GM23338 (cell line): ENCODE measurements around the gene PACS1. TPM values are rescaled to one million over a fixed set of nuclear protein-coding genes. Genes with fewer than 3 reads are reported as not detected.

Experiments used
- ATAC-seq: fragments of 200-7000 bp; cut with Tn5 transposase; 3 replicates; pipeline ENCODE4 v1.9.1; 2020
- DNase-seq: peaks from one replicate; pipeline ENCODE4 v3.0.0-alpha.2; 2015; ENCODE audit warnings: low spot score
- H2AFZ ChIP-seq: fragments of 200-600 bp; sonication (generic); 2 replicates; pipeline ENCODE4 v1.8.0; 2016; ENCODE audit warnings: antibody characterized with exemption, mild to moderate bottlenecking, moderate library complexity
- H3F3A ChIP-seq: fragments of 200-600 bp; sonication (generic); replicated peaks from 2 replicates; pipeline ENCODE4 v1.8.0; 2017; ENCODE audit warnings: antibody characterized with exemption, mixed run types, low read depth
- H3K27ac ChIP-seq: fragments of 200-600 bp; sonication (generic); 2 replicates; pipeline ENCODE4 v1.6.1; 2016; ENCODE audit warnings: low read depth
- H3K27me3 ChIP-seq: fragments of 200-600 bp; sonication (generic); 2 replicates; pipeline ENCODE4 v1.8.0; 2016; ENCODE audit warnings: mild to moderate bottlenecking, mixed run types, moderate library complexity; ENCODE audit not compliant: insufficient read depth
- H3K36me3 ChIP-seq: fragments of 200-600 bp; sonication (generic); 2 replicates; pipeline ENCODE4 v1.8.0; 2016; ENCODE audit warnings: mild to moderate bottlenecking; ENCODE audit not compliant: insufficient read depth
- H3K4me1 ChIP-seq: fragments of 200-600 bp; sonication (generic); 2 replicates; pipeline ENCODE4 v1.8.0; 2016; ENCODE audit warnings: mild to moderate bottlenecking, moderate library complexity; ENCODE audit not compliant: insufficient read depth
- H3K4me2 ChIP-seq: fragments of 200-600 bp; sonication (generic); 2 replicates; pipeline ENCODE4 v1.7.1; 2017; ENCODE audit warnings: mixed run types
- H3K4me3 ChIP-seq: fragments of 200-600 bp; sonication (generic); 2 replicates; pipeline ENCODE4 v1.6.1; 2016; ENCODE audit warnings: mixed run types
- H3K79me2 ChIP-seq: fragments of 200-600 bp; sonication (generic); replicated peaks from 2 replicates; pipeline ENCODE4 v1.8.0; 2017; ENCODE audit warnings: mild to moderate bottlenecking; ENCODE audit not compliant: insufficient read depth
- H3K9me2 ChIP-seq: fragments of 200-600 bp; sonication (generic); 2 replicates; pipeline ENCODE4 v1.8.0; 2017; ENCODE audit not compliant: insufficient read depth
- H4K20me1 ChIP-seq: fragments of 200-600 bp; sonication (generic); replicated peaks from 2 replicates; pipeline ENCODE4 v1.8.0; 2017; ENCODE audit warnings: mild to moderate bottlenecking; ENCODE audit not compliant: insufficient read depth
- H3K27ac Mint-ChIP-seq: 2 replicates; pipeline ENCODE4 v1.8.0; 2020; ENCODE audit warnings: inconsistent platforms, mild to moderate bottlenecking, moderate library complexity, mixed read lengths
- H3K27me3 Mint-ChIP-seq: 3 replicates; pipeline ENCODE4 v1.8.0; 2022; ENCODE audit warnings: low read depth, mild to moderate bottlenecking, moderate library complexity, mixed read lengths, inconsistent platforms; ENCODE audit not compliant: insufficient read depth, poor library complexity
- H3K36me3 Mint-ChIP-seq: 3 replicates; pipeline ENCODE4 v1.8.0; 2021; ENCODE audit warnings: low read depth, mild to moderate bottlenecking, inconsistent platforms, moderate library complexity, mixed read lengths
- H3K4me1 Mint-ChIP-seq: 3 replicates; pipeline ENCODE4 v1.8.0; 2020; ENCODE audit warnings: mild to moderate bottlenecking, inconsistent platforms, mixed read lengths
- H3K4me3 Mint-ChIP-seq: 3 replicates; pipeline ENCODE4 v1.8.0; 2021; ENCODE audit warnings: moderate library complexity, mild to moderate bottlenecking, inconsistent platforms, mixed read lengths
- H3K9me3 Mint-ChIP-seq: 3 replicates; pipeline ENCODE4 v1.8.0; 2020; ENCODE audit warnings: moderate library complexity, mild to moderate bottlenecking, inconsistent platforms, mixed read lengths
- CREB1 ChIP-seq: fragments of 250-450 bp; sonication (Bioruptor Pico); IDR thresholded peaks from 2 replicates; pipeline ENCODE4 v1.5.0; 2020; ENCODE audit warnings: low read depth, mild to moderate bottlenecking, moderate library complexity
- EZH2phosphoT487 ChIP-seq: fragments of 200-600 bp; sonication (generic); IDR thresholded peaks from one replicate; pipeline ENCODE4 v1.8.1; 2018; ENCODE audit warnings: antibody characterized with exemption; ENCODE audit not compliant: unreplicated experiment
- polyA plus RNA-seq: library from polyadenylated mRNA; unstranded; fragments of >200 nt; fragmentation: Nextera tagmentation; extraction: Ambion mirVana; gene quantifications from 2 replicates; pipeline ENCODE4 v1.2.1, GENCODE V29; 2016
- total RNA-seq: library from RNA; depleted of rRNA; stranded (reverse); fragments of >200 nt; shearing (Covaris generic); gene quantifications from 2 replicates; pipeline ENCODE4 v1.2.3, GENCODE V29; 2014
- TF ChIP-seq, protein P1 (sequence below): IDR thresholded peaks from 2 replicates; pipeline ENCODE4 v1.6.1; 2016; ENCODE audit warnings: antibody characterized with exemption
- TF ChIP-seq, protein P2 (sequence below): fragments of 250-450 bp; sonication (Bioruptor Pico); IDR thresholded peaks from 2 replicates; pipeline ENCODE4 v1.5.0; 2020; ENCODE audit warnings: mild to moderate bottlenecking, moderate library complexity

PACS1 gene
- total and polyA plus RNA-seq, 2 experiments from 2014 or later = 8.0 to 37.5 TPM

DNA sequence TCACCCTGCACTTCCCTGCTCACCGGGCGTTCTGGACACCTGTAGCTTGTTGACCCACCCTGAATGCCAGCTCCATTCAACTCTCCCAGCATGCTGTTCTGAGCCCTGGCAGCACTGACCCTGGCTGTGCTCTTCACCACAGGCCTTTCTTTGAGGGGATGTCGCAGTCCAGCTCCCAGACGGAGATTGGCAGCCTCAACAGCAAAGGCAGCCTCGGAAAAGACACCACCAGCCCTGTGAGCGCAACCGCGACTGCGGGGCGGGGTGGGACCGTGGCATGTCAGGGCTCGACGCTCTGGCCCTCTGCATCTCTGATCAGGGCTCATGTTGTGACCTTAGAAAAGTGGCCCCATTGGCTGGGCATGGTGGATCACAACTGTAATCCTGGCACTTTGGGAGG is 150.9 kb downstream of the PACS1 start:
- peaks cover 10% of the 10 kb centered on the region; the same call in 2 of the 3 replicates for H3K36me3 Mint-ChIP-seq
- no peak for ATAC-seq

More for the DNA sequence above, 150.9 kb downstream of the PACS1 start:
- Mint-ChIP-seq H3K4me1 (peaks cover 12% of the 10 kb centered on the region; the same call in 2 of the 3 replicates), H3K27ac (no peak overlapping the region), H3K27me3 (peaks cover 13% of the 10 kb centered on the region), H3K4me3 (no peak overlapping the region), H3K9me3 (no peaks in the 10 kb centered on the region)
- Histone ChIP-seq H3K9me2 (no peaks in the 10 kb centered on the region), H3F3A (peaks cover 4% of the 10 kb centered on the region; the same call in 1 of the 2 replicates), H3K4me3 (no peak overlapping the region), H3K27ac (no peak overlapping the region), H3K4me1 (peaks cover 5% of the 10 kb centered on the region; the same call in 1 of the 2 replicates), H3K4me2 (no peak overlapping the region), H2AFZ (no peak overlapping the region), H3K79me2 (no peaks in the 10 kb centered on the region), H3K36me3 (no peaks in the 10 kb centered on the region), H4K20me1 (0 out of 2 replicates have a peak, but pooled peaks cover 2% of the 10 kb centered on the region), H3K27me3 (no peaks in the 10 kb centered on the region)
- DNase-seq = no peak
- TF ChIP-seq, protein P1, sequence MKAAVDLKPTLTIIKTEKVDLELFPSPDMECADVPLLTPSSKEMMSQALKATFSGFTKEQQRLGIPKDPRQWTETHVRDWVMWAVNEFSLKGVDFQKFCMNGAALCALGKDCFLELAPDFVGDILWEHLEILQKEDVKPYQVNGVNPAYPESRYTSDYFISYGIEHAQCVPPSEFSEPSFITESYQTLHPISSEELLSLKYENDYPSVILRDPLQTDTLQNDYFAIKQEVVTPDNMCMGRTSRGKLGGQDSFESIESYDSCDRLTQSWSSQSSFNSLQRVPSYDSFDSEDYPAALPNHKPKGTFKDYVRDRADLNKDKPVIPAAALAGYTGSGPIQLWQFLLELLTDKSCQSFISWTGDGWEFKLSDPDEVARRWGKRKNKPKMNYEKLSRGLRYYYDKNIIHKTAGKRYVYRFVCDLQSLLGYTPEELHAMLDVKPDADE = no peak
- TF ChIP-seq EZH2phosphoT487 (no peak), CREB1 (CRISPR knock-in tag) (no peak)
- TF ChIP-seq, protein P2, sequence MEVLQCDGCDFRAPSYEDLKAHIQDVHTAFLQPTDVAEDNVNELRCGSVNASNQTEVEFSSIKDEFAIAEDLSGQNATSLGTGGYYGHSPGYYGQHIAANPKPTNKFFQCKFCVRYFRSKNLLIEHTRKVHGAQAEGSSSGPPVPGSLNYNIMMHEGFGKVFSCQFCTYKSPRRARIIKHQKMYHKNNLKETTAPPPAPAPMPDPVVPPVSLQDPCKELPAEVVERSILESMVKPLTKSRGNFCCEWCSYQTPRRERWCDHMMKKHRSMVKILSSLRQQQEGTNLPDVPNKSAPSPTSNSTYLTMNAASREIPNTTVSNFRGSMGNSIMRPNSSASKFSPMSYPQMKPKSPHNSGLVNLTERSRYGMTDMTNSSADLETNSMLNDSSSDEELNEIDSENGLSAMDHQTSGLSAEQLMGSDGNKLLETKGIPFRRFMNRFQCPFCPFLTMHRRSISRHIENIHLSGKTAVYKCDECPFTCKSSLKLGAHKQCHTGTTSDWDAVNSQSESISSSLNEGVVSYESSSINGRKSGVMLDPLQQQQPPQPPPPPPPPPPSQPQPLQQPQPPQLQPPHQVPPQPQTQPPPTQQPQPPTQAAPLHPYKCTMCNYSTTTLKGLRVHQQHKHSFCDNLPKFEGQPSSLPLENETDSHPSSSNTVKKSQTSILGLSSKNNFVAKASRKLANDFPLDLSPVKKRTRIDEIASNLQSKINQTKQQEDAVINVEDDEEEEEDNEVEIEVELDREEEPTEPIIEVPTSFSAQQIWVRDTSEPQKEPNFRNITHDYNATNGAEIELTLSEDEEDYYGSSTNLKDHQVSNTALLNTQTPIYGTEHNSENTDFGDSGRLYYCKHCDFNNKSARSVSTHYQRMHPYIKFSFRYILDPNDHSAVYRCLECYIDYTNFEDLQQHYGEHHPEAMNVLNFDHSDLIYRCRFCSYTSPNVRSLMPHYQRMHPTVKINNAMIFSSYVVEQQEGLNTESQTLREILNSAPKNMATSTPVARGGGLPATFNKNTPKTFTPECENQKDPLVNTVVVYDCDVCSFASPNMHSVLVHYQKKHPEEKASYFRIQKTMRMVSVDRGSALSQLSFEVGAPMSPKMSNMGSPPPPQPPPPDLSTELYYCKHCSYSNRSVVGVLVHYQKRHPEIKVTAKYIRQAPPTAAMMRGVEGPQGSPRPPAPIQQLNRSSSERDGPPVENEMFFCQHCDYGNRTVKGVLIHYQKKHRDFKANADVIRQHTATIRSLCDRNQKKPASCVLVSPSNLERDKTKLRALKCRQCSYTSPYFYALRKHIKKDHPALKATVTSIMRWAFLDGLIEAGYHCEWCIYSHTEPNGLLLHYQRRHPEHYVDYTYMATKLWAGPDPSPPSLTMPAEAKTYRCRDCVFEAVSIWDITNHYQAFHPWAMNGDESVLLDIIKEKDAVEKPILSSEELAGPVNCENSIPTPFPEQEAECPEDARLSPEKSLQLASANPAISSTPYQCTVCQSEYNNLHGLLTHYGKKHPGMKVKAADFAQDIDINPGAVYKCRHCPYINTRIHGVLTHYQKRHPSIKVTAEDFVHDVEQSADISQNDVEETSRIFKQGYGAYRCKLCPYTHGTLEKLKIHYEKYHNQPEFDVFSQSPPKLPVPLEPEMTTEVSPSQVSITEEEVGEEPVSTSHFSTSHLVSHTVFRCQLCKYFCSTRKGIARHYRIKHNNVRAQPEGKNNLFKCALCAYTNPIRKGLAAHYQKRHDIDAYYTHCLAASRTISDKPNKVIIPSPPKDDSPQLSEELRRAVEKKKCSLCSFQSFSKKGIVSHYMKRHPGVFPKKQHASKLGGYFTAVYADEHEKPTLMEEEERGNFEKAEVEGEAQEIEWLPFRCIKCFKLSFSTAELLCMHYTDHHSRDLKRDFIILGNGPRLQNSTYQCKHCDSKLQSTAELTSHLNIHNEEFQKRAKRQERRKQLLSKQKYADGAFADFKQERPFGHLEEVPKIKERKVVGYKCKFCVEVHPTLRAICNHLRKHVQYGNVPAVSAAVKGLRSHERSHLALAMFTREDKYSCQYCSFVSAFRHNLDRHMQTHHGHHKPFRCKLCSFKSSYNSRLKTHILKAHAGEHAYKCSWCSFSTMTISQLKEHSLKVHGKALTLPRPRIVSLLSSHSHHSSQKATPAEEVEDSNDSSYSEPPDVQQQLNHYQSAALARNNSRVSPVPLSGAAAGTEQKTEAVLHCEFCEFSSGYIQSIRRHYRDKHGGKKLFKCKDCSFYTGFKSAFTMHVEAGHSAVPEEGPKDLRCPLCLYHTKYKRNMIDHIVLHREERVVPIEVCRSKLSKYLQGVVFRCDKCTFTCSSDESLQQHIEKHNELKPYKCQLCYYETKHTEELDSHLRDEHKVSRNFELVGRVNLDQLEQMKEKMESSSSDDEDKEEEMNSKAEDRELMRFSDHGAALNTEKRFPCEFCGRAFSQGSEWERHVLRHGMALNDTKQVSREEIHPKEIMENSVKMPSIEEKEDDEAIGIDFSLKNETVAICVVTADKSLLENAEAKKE (CRISPR knock-in tag) = no peak
